RCC 7860 (cell line): ENCODE measurements around the gene TMEM132E.

Experiments
- DNase-seq: peaks from one replicate; pipeline ENCODE4 v3.0.0-alpha.2; 2015; ENCODE audit warnings: low spot score
- FAIRE-seq: peaks from 2 replicates; lab custom pipeline; 2012; peaks lifted over from hg19 to GRCh38; lab: Jason Lieb, UNC

The TMEM132E gene

GRCh38 chr17:34568953-34569352, 10.4 kb upstream of the TMEM132E start:
- no peak for FAIRE-seq

GRCh38 chr17:34569591-34569990, 9.8 kb upstream of the TMEM132E start:
- DNase-seq (no peak), FAIRE-seq (no peak)

More at GRCh38 chr17:34568953-34569352, 10.4 kb upstream of the TMEM132E start:
- no peak for DNase-seq

GRCh38 chr17:34570506-34570905, 8.9 kb upstream of the TMEM132E start:
- DNase-seq = no peak
- no peak for FAIRE-seq

GRCh38 chr17:34571428-34572130, 7.8 kb upstream of the TMEM132E start:
- no peak for DNase-seq
- FAIRE-seq = no peak

GRCh38 chr17:34572483-34572882, 6.9 kb upstream of the TMEM132E start:
- DNase-seq (no peak), FAIRE-seq (no peak)

GRCh38 chr17:34575182-34575581, 4.2 kb upstream of the TMEM132E start:
- FAIRE-seq (no peak), DNase-seq (no peak)

GRCh38 chr17:34578016-34578415, 1.4 kb upstream of the TMEM132E start:
- no peak for DNase-seq
- FAIRE-seq = no peak

- no peak for DNase-seq
- no peak for FAIRE-seq
These were observed 746 bp upstream of the TMEM132E start for GRCh38 chr17:34578656-34579016.

- DNase-seq = no peak
- no peak for FAIRE-seq
These were observed 750 bp downstream of the TMEM132E start for GRCh38 chr17:34579979-34580684.

- DNase-seq = no peak
- FAIRE-seq = no peak
These were observed 1.5 kb downstream of the TMEM132E start for GRCh38 chr17:34580685-34581445.

- DNase-seq = no peak
These were observed 2.2 kb downstream of the TMEM132E start for GRCh38 chr17:34581446-34582184.

GRCh38 chr17:34582185-34582900, 3.0 kb downstream of the TMEM132E start:
- FAIRE-seq (no peak), DNase-seq (no peak)

More at GRCh38 chr17:34581446-34582184, 2.2 kb downstream of the TMEM132E start:
- FAIRE-seq = no peak

GRCh38 chr17:34582901-34583245, 3.5 kb downstream of the TMEM132E start:
- DNase-seq (no peak), FAIRE-seq (no peak)

- no peak for DNase-seq
- no peak for FAIRE-seq
These were observed 5.5 kb downstream of the TMEM132E start for GRCh38 chr17:34584805-34585416.

- DNase-seq = no peak
- no peak for FAIRE-seq
These were observed 7.0 kb downstream of the TMEM132E start for GRCh38 chr17:34586346-34586846.

GRCh38 chr17:34588266-34588665, 8.9 kb downstream of the TMEM132E start:
- FAIRE-seq = no peak

GRCh38 chr17:34589120-34589965, 10.0 kb downstream of the TMEM132E start:
- FAIRE-seq (no peak), DNase-seq (no peak)

More at GRCh38 chr17:34588266-34588665, 8.9 kb downstream of the TMEM132E start:
- no peak for DNase-seq

GRCh38 chr17:34592002-34592401, 12.6 kb downstream of the TMEM132E start:
- FAIRE-seq = no peak
- no peak for DNase-seq

- no peak for FAIRE-seq
- DNase-seq = no peak
These were observed 17.5 kb downstream of the TMEM132E start for GRCh38 chr17:34596920-34597319.
